ENCODE data around the gene CDH16. TPM values are rescaled to one million over a fixed set of nuclear protein-coding genes. Genes with fewer than 3 reads are reported as not detected.
"Not testable (repeated sequence)": the region's sequence is repeated elsewhere in the genome, so short reads cannot be mapped to it uniquely, and the experiment has no call there.

Gene CDH16
- total RNA-seq, 2 experiments from 2014 or later = not detected

- Mint-ChIP-seq H3K36me3 (ENCODE audit: low read depth) (no peaks in the 10 kb centered on the region), H3K4me3 (no peak overlapping the region), H3K4me1 (peaks cover 12% of the 10 kb centered on the region), H3K9me3 (no peaks in the 10 kb centered on the region), H3K27ac (no peak overlapping the region), H3K27me3 (no peaks in the 10 kb centered on the region)
- ChIA-PET CTCF (interaction anchor here (0.6 to 6.4 kb wide), 7 partner anchors 9 to 315 kb away, joined by 3 to 51 read pairs (median 4); partner anchors contain the start of gene RRAD), POLR2A (no interaction called here)
- no peak for DNase-seq
Observed at GRCh38 chr16:66902648-66903543, 15.8 kb downstream of the CDH16 start.

- Mint-ChIP-seq H3K27me3 (no peaks in the 10 kb centered on the region), H3K27ac (no peak overlapping the region), H3K4me3 (no peak overlapping the region), H3K36me3 (ENCODE audit: low read depth) (no peaks in the 10 kb centered on the region), H3K4me1 (peaks cover 12% of the 10 kb centered on the region), H3K9me3 (no peaks in the 10 kb centered on the region)
- ChIA-PET POLR2A (no interaction called here), CTCF (interaction anchor here (1.1 to 1.8 kb wide), 2 partner anchors 9 to 27 kb away, joined by 4 read pairs; no protein-coding TSS in a partner anchor)
- DNase-seq = no peak
Observed at GRCh38 chr16:66901626-66902025, 17.1 kb downstream of the CDH16 start.

- CTCF ChIA-PET = interaction anchor here (1.1 to 1.8 kb wide), 3 partner anchors 10 to 254 kb away, joined by 3 to 4 read pairs (median 4); no protein-coding TSS in a partner anchor
- H3K27me3 Mint-ChIP-seq = no peaks in the 10 kb centered on the region
- H3K9me3 Mint-ChIP-seq = no peaks in the 10 kb centered on the region
- POLR2A ChIA-PET = no interaction called here
- no peak for DNase-seq
- no peak overlapping the region for H3K4me3 Mint-ChIP-seq
- no peak overlapping the region for H3K27ac Mint-ChIP-seq
- H3K4me1 Mint-ChIP-seq = peaks cover 6% of the 10 kb centered on the region
- H3K36me3 Mint-ChIP-seq (ENCODE audit: low read depth) = no peaks in the 10 kb centered on the region
Observed at GRCh38 chr16:66900721-66901441, 17.8 kb downstream of the CDH16 start.

- ChIA-PET POLR2A (no interaction called here), CTCF (interaction anchor here (1.1 kb wide), 1 partner anchor 255 kb away, joined by 3 read pairs; no protein-coding TSS in a partner anchor)
- H3K4me3 Mint-ChIP-seq = no peak overlapping the region
- H3K36me3 Mint-ChIP-seq (ENCODE audit: low read depth) = no peaks in the 10 kb centered on the region
- H3K27me3 Mint-ChIP-seq = no peaks in the 10 kb centered on the region
- DNase-seq = no peak
- H3K27ac Mint-ChIP-seq = no peak overlapping the region
- no peaks in the 10 kb centered on the region for H3K9me3 Mint-ChIP-seq
- peaks cover 5% of the 10 kb centered on the region for H3K4me1 Mint-ChIP-seq
Observed at GRCh38 chr16:66899945-66900710, 18.6 kb downstream of the CDH16 start.

- Mint-ChIP-seq H3K36me3 (ENCODE audit: low read depth) (no peaks in the 10 kb centered on the region), H3K27ac (no peak overlapping the region), H3K9me3 (no peaks in the 10 kb centered on the region), H3K4me1 (peaks cover 9% of the 10 kb centered on the region), H3K27me3 (no peaks in the 10 kb centered on the region), H3K4me3 (no peak overlapping the region)
- POLR2A ChIA-PET = no interaction called here
- no peak for DNase-seq
- CTCF ChIA-PET = interaction anchor here (1.0 to 1.5 kb wide), 2 partner anchors 9 to 11 kb away, joined by 3 read pairs; no protein-coding TSS in a partner anchor
Observed at GRCh38 chr16:66899310-66899944, 19.3 kb downstream of the CDH16 start.

- no peaks in the 10 kb centered on the region for H3K9me3 Mint-ChIP-seq
- ChIA-PET POLR2A (no interaction called here), CTCF (interaction anchor here (0.9 to 1.7 kb wide), 4 partner anchors 8 to 29 kb away, joined by 3 to 9 read pairs (median 3); no protein-coding TSS in a partner anchor)
- no peaks in the 10 kb centered on the region for H3K36me3 Mint-ChIP-seq (ENCODE audit: low read depth)
- H3K27ac Mint-ChIP-seq = no peak overlapping the region
- peaks cover 11% of the 10 kb centered on the region for H3K4me1 Mint-ChIP-seq
- H3K4me3 Mint-ChIP-seq = no peak overlapping the region
- H3K27me3 Mint-ChIP-seq = no peaks in the 10 kb centered on the region
- DNase-seq = no peak
Observed at GRCh38 chr16:66898933-66899309, 19.8 kb downstream of the CDH16 start.

- Mint-ChIP-seq H3K4me1 (peaks cover 15% of the 10 kb centered on the region), H3K27me3 (no peaks in the 10 kb centered on the region), H3K27ac (no peak overlapping the region), H3K9me3 (no peaks in the 10 kb centered on the region), H3K36me3 (ENCODE audit: low read depth) (peaks cover under 1% of the 10 kb centered on the region), H3K4me3 (no peak overlapping the region)
- DNase-seq = no peak
- POLR2A ChIA-PET = no interaction called here
- CTCF ChIA-PET = interaction anchor here (0.7 to 2.0 kb wide), 6 partner anchors 8 to 30 kb away, joined by 3 to 9 read pairs (median 3); partner anchors contain the start of gene PDP2
Observed at GRCh38 chr16:66898207-66898606, 20.5 kb downstream of the CDH16 start.

- CTCF ChIA-PET = interaction anchor here (0.6 to 2.5 kb wide), 8 partner anchors 15 to 679 kb away, joined by 3 to 9 read pairs (median 4); partner anchors contain the start of gene PDP2
- POLR2A ChIA-PET, H3K27me3 Mint-ChIP-seq: not testable (repeated sequence)
Observed at GRCh38 chr16:66896682-66897081, 22.0 kb downstream of the CDH16 start.

GRCh38 chr16:66895999-66896398 is 22.7 kb downstream of the CDH16 start:
- peaks cover 8% of the 10 kb centered on the region for H3K36me3 Mint-ChIP-seq (ENCODE audit: low read depth)
- H3K9me3 Mint-ChIP-seq = no peaks in the 10 kb centered on the region
- no peak overlapping the region for H3K27ac Mint-ChIP-seq
- no peak overlapping the region for H3K4me3 Mint-ChIP-seq
- no peak for DNase-seq
- ChIA-PET CTCF (interaction anchor here (0.6 to 7.3 kb wide), 22 partner anchors 9 to 680 kb away, joined by 3 to 51 read pairs (median 5); partner anchors contain the start of genes CDH16, NAE1, PDP2 and RRAD), POLR2A (interaction anchor here (0.5 kb wide), 1 partner anchor 51 kb away, joined by 5 read pairs; no protein-coding TSS in a partner anchor)
- peaks cover 23% of the 10 kb centered on the region for H3K4me1 Mint-ChIP-seq
- H3K27me3 Mint-ChIP-seq = no peaks in the 10 kb centered on the region

More at GRCh38 chr16:66896682-66897081, 22.0 kb downstream of the CDH16 start:
- not testable (repeated sequence) for H3K36me3 Mint-ChIP-seq (ENCODE audit: low read depth); H3K9me3 Mint-ChIP-seq; DNase-seq; H3K4me3 Mint-ChIP-seq; H3K27ac Mint-ChIP-seq
- H3K4me1 Mint-ChIP-seq = peaks cover 23% of the 10 kb centered on the region

GRCh38 chr16:66895689-66895979 is 23.1 kb downstream of the CDH16 start:
- H3K4me1 Mint-ChIP-seq = peaks cover 23% of the 10 kb centered on the region
- DNase-seq = no peak

GRCh38 chr16:66894948-66895688 is 23.6 kb downstream of the CDH16 start:
- ChIA-PET CTCF (interaction anchor here (0.5 to 7.3 kb wide), 27 partner anchors 8 to 1768 kb away, joined by 3 to 51 read pairs (median 5); partner anchors contain the start of genes CDH16, NAE1, PDP2 and RRAD), POLR2A (interaction anchor here (0.7 kb wide), 1 partner anchor 157 kb away, joined by 3 read pairs; no protein-coding TSS in a partner anchor)
- peak overlapping the region; percentile 15 for H3K27ac Mint-ChIP-seq
- no peaks in the 10 kb centered on the region for H3K9me3 Mint-ChIP-seq
- DNase-seq = peak; percentile 78
- peaks cover 23% of the 10 kb centered on the region for H3K4me1 Mint-ChIP-seq
- H3K4me3 Mint-ChIP-seq = no peak overlapping the region
- H3K27me3 Mint-ChIP-seq = no peaks in the 10 kb centered on the region
- peaks cover 8% of the 10 kb centered on the region for H3K36me3 Mint-ChIP-seq (ENCODE audit: low read depth)

More at GRCh38 chr16:66895689-66895979, 23.1 kb downstream of the CDH16 start:
- H3K4me3 Mint-ChIP-seq = no peak overlapping the region
- ChIA-PET CTCF (interaction anchor here (0.5 to 7.3 kb wide), 25 partner anchors 9 to 1767 kb away, joined by 3 to 51 read pairs (median 5); partner anchors contain the start of genes CDH16, NAE1, PDP2 and RRAD), POLR2A (interaction anchor here (0.5 kb wide), 1 partner anchor 52 kb away, joined by 5 read pairs; no protein-coding TSS in a partner anchor)
- H3K9me3 Mint-ChIP-seq = no peaks in the 10 kb centered on the region
- no peak overlapping the region for H3K27ac Mint-ChIP-seq
- H3K36me3 Mint-ChIP-seq (ENCODE audit: low read depth) = peaks cover 8% of the 10 kb centered on the region
- no peaks in the 10 kb centered on the region for H3K27me3 Mint-ChIP-seq
